Right renal cortex interstitium (tissue), 3 donors: ENCODE results near the gene AXIN1. TPM values are rescaled to one million over a fixed set of nuclear protein-coding genes. Genes with fewer than 3 reads are reported as not detected.
"Not testable (repeated sequence)": the region's sequence is repeated elsewhere in the genome, so short reads cannot be mapped to it uniquely, and the experiment has no call there.

Source experiments
- DNase-seq, 3 donors: peaks; one replicate each; pipeline ENCODE4 v3.0.0-alpha.2; 2013; ENCODE audit warnings: low read depth in 3 of 3, low spot score in 2 of 3
- polyA plus RNA-seq, 3 donors: library from polyadenylated mRNA; unstranded; fragments of 120-200 nt; gene quantifications; one replicate each; pipeline ENCODE4 v1.2.1, GENCODE V29; 2013; ENCODE audit not compliant: insufficient read length in 3 of 3

The AXIN1 gene
- polyA plus RNA-seq, 3 donors = 15.2 to 17.0 (median 15.5) TPM

DNA sequence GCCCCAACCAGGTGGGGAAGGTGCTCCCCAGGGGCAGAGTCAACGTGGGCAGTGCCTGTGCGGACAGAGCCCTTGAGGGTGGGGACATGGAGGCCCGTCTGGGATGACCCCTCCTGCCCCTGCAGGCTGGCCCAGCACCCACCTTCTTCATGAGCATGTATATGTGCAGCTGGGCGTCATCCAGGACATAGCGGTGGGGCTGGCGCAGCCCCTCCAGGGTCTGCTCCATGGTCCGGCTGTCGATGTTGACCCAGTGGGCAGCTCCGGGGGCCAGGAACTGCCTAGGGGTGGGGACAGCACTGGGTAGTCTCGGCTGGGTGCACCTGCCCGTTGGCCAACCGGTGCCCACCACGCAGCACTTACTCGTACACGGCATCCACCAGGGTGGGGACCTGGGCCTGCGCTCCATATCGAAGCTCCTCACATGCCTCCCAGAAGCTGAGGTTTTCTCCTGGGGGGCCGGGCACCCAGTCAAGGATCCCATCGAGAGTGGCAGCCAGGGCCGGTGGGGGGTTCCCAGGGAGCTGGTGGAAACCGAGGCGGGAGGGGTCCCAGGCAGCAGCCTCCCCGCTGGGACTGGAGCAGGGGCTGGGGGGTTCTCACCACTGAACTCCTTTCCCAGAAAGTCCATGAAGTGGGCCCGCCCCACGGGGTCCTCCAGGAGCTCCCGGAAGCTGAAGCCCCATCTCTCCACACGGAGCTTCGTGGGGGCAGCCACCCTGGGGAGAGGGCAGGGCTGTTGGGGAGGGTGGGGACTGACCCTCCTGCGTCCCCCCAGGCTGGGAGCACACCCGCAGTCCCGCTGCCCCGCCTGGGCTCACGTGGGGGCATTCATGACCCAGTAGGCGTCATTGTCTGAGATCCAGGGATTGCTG lies 81.9 kb downstream of the AXIN1 start:
- no peak for DNase-seq

DNA sequence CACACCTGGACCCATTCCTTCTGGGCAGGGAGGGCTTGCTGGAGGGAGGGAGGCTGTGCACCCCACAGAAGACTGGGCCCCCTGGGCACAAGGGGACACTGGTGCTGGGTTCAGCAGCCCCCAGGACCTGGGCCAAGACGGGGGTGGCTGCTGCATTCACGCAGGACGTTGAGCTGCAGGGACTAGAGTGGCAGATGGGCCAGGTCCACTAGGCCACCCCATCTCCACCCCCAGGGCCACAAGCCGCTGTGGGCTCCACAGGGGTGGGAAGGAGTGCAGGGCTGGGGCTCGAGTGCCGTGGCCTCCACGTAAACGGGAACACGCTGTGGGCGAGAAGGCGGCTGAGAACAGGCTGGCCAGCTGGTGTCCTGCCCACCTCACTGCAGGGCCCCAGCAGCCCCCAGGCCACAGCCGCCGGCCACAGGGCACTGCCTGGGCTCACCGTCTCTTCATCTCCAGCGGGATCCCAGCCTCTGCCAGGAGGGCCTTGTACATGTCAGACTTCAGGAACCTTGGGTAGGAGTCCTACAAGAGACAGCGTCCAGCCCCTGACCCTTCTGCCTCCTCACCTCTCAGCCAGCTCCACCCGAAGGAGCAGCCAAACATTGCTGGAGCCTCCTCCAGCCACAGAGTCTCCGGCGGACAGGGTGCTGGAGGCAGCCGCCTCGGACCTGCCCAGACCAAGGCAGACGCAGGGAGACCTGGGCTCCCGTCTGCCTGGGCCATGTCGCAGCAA lies 83.3 kb downstream of the AXIN1 start:
- no peak for DNase-seq

DNA sequence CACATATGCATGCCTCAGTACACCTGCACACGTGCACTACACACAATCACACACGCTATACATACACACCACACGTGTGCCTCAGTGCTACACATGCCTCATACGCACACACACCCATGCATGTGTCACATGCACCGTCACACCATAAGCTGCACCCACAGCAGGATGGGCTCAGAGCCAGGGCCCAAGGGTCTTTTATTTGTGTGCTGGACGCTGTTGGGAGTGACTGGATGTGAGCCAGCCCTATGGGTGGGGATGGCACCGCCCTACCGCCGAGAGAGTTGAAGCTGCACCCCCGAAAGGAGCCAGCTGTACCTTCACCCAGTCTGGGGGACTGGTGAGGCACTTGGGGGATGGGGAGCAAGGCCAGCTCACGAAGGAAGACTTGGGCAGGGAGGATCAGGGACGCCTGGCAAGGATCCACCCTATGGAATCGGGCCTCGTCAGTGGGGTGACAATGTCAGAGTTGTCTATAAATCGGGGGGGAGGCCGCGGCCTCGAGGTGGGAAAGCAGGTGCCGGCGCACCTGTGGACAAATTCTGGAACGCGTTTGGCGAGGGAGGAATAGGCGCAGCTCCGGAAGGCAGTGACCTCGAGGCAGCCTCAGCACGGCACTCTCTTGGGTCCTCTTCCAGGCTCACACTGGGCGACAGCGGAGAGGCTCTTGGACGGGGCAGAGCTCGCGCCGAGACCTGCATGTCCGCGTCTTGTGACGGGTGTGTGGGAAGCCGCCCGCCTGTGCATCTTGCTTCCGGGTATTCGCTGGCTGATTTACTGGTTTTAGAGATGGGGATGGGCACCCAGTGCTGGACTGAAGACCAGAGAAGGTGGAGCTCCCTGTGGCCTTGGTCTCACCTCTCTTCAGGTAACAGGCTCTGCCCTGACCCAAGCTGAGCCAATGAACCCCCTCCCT lies 84.1 kb downstream of the AXIN1 start:
- no peak for DNase-seq

DNA sequence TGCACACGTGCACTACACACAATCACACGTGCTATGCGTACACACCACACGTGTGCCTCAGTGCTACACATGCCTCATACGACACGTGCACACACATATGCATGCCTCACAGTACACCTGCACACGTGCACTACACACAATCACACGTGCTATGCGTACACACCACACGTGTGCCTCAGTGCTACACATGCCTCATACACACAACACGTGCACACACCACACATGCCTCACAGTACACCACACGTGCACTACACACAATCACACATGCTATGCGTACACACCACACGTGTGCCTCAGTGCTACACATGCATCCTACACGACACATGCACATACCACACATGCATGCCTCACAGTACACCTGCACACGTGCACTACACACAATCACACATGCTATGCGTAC lies 85.0 kb downstream of the AXIN1 start:
- not testable (repeated sequence) for DNase-seq

DNA sequence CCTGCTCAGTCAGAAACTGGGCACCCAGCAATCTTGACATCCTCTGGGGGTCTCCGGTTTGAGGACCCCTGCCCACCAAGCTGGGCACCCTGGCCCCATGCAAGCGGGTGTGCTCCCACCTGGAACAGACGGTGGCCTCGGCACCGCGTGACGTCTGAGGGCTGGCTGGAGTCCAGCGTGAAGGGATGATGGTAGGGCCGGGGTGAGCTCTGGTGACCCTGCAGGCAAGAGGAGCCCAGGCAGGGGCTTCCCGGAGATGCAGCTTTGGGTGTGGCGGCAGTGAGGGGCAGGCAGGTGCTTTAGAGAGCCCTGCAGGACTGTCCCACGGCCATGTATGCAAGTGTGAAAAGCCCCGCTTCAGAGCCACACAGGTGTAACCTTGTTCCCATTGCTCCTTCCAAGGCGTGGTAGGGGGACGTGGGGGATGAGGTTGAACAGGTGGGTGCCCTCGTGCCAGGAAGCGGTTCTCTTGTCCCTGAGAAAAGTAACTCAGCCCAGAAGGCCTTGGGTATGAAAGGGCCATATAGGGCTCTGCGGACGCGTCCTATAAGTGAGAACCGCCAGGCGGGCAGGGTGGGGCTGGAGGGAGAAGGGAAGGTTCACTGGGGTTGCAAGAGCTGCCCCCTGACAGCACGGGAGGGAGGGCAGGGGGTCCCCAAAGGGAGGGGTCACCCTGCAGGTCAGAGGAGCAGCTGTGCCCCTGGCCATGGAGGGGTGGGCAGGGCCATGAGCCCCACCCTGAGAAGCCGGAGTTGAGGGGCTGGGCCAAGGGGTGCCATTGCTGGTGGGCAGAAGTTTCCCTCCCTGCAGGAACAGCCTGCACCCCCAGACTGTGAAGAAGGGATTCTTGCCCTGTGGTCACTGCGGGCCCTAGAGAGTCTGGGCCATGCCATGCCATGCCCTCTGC lies 86.0 kb downstream of the AXIN1 start:
- DNase-seq = no peak

DNA sequence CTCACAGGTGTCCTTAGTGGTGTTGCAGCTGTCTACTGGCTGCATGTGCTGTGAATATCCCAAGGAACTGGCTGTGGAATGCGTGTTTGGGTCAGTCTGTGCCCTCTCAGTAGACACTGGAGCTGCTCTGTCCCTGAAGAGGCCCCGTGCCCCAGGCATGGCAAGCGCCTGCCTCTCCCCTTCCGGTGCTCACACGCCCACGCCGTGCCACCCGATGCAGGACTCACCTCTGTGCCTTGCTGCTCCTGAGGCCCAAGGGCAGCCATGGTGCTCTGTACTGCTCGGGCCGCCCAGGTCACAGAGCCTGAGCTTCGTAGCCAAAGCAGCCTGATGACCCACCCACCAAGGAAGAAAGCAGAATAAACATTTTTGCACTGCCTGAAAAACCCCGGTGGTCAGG lies 86.8 kb downstream of the AXIN1 start:
- no peak for DNase-seq

DNA sequence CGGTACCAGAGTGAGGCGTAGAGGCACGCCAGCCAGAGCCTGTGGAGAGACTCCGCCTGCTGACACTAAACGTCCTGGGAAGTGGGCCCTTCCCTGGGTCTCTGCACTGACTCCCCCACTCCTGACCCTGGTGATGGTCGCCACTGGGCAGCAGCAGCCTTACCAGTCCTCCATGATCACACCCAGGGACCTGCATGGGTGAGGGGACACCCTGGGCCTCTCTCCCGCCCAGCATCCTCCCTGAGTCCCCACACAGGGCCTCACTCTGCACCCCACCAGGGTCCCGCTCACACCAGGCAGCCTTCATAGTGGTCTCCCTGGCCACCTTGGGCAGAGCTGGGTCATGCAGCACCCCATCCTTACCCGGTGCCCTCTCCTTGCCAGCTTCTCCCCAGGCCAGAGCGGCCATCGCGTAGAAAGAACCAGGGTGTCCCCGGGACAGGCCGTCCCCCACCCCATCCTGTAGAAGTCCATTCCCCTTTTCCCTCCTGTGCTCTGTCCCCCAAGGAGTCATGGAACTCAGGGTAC lies 87.5 kb downstream of the AXIN1 start:
- DNase-seq = no peak

DNA sequence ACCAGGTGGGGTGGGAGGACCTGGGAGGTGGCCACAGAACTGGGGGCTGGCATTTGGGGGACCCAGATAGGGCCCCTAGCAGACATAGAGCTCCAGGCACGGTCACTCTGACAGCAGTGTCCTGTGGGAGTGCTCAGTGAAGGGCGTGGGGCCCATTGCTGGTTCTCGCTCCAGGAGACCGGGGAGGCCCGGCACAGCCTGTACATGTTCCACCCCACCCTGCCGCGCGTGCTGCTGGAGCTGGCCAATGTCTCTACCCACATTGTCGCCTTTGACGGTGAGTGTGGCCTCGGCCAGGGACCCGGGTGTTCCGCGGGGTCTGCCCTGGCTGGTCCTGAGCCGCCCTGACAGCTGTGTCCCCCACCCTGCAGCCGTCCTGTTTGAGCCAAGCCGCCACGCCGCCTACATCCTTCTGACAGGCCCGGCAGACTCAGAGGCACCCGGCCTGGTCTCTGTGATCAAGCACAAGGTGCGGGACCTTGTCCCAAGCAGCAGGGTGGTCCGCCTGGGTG lies 88.0 kb downstream of the AXIN1 start:
- DNase-seq = no peak

DNA sequence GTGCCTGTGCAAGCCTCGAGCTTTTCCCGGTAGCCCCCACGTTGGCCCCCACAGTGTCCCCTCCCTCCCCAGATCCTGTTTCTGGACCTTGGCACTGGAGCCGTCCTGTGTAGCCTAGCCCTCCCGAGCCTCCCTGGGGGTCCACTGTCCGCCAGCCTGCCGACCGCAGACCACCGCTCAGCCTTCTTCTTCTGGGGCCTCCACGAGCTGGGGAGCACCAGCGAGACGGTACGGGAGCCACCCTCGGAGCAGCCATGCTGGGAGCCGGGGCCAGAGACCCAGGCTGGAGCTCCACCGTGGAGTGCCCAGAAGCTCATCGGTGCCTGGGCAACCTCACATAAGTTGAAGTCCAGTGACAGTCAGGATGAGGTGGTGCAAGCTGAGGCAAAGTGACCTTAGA lies 88.6 kb downstream of the AXIN1 start:
- DNase-seq = no peak

DNA sequence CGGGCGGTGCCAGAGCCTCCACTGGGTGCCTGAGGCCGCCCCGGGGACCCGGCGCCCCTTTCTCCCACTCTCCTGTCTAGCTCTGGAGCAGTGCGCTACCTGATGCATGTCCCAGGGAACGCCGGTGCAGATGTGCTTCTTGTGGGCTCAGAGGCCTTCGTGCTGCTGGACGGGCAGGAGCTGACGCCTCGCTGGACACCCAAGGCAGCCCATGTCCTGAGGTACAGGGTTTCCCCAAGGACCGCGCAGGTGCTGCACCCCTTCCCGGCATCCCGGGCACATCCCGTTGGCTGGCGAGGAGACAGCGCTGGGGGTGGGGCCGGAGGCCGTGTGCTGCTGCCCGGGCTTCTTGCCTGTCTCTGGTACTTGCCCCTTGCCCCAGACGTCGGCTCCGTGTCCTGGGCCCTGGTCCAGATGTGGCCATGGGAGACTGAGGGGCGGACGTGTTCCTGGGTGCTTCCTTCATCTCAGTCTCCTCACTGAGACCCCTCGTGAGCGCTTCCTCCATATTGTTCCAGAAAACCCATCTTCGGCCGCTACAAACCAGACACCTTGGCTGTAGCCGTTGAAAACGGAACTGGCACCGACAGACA lies 89.2 kb downstream of the AXIN1 start:
- DNase-seq = no peak

DNA sequence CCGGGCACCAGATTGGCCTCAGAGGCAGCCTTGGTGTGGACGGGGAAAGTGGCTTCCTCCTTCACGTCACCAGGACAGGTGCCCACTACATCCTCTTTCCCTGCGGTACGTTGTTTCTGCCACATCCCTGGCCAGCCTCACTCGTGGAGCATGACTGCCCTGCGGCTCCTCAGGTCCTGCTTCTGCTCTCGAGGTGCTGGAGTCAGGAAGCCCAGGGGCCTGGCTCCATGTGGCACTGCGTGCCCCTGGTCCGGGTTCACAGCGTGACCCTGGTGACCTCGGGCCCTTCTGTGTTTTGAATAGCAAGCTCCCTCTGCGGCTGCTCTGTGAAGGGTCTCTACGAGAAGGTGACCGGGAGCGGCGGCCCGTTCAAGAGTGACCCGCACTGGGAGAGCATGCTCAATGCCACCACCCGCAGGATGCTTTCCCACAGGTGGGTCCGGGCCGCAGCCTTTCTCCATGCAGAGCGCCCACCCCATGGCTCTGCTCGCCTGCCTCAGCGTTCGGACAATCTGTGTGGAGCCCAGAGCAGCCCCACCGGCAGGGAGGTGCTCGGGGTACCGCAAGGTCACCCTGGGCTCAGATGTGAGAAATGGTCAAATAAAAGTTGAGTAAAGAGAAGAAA lies 90.3 kb downstream of the AXIN1 start:
- DNase-seq = no peak

DNA sequence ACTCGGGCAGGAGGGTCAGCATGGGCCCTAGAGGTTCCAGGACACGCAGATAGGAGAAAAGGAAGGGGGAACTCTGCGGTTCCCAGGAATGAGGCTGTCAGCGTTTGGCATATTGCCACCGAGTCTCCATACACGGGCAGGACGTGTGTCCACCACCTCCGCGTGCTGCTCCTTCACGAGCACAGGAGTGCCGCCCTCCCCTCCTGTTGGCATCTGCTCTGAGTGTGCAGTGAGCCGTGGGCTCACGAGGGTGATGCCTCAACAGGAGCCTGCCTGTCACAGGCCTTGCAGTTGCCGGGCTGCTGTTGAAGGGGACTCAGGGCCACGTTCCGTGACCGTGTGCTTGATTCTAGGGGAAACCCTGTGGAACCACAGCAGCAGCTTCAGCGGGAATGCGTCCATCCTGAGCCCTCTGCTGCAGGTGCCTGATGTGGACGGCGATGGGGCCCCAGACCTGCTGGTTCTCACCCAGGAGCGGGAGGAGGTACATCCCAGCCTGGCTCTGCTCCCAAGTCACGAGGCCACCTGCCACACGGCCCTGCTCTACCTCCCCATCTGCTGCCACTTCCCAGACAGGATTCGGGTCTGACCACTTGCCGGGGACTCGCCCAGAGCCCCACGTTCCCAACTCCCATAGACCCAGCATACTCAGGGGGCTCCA lies 91.4 kb downstream of the AXIN1 start:
- no peak for DNase-seq

DNA sequence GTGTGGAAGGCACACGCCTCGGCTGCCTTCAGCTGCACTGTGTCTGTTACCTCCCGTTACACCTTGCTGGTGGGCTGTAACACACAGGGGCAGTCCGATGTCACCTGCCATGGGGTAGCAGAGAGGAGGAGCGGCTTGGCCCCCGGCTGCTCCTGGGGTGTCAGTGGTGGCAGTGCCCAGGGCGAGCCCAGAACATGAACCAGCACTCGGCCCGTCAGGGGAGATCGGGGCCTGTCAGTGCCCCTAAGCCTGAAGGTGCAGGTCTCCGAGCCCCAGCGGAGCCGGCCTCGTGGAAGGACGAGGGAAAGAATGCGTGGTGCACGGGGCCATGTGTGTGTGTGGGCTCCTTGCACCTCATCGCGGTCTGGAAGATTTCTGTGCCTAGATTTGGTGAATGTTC lies 92.2 kb downstream of the AXIN1 start:
- no peak for DNase-seq

DNA sequence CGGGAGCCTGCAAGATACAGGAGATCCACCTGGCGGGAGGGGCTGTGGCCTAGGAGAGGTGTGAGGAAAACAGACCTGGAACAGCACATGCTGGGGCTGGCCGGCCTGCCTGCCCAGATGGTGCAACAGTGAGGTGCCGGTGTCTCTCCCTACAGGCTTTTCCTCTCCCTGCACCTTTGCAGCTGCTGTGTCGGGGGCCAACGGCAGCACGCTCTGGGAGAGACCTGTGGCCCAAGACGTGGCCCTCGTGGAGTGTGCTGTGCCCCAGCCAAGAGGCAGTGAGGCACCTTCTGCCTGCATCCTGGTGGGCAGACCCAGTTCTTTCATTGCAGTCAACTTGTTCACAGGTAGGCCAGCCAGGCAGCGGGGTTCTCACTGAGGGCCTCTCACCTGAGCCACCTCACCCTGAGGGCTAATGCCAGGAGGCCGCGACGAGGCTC lies 92.7 kb downstream of the AXIN1 start:
- DNase-seq = no peak

DNA sequence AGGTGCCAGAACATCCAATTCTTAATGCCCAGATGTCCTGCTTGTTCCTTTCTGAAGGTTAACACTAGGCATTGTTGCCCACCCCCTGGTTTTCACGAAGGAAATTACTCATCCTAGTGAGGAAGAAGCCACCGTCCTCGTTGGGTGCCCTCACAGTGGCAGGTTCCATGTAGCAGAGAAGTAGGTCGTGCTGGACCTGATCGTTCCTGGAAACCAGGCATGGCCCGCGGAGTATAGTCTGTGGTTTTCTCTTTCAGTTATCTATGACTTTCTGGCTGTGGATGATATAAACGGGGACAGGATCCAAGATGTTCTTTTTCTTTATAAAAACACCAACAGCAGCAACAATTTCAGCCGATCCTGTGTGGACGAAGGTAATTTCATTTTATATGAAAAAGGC lies 93.3 kb downstream of the AXIN1 start:
- no peak for DNase-seq

DNA sequence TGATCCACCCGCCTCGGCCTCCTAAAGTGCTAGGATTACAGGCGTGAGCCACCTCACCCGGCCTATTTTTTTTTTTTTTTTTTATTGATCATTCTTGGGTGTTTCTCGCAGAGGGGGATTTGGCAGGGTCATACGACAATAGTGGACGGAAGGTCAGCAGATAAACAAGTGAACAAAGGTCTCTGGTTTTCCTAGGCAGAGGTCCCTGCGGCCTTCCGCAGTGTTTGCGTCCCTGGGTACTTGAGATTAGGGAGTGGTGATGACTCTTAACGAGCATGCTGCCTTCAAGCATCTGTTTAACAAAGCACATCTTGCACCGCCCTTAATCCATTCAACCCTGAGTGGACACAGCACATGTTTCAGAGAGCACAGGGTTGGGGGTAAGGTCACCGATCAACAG lies 94.4 kb downstream of the AXIN1 start:
- not testable (repeated sequence) for DNase-seq

DNA sequence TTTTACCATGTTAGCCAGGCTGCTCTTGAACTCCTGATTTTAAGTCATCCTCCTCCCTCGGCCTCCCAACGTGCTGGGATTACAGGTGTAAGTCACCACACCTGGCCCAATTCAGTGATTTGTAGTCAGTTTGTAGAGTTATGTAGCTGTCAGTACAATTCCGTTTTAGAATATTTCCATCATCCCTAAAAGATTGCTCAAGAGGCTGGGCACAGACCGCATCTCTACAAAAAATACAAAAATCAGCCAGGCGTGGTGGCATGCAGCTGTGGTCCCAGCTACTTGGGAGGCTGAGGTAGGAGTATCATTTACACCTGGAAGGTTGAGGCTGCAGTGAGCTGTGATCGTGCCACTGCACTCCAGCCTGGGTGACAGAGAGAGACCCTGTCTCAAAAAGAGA lies 97.3 kb downstream of the AXIN1 start:
- DNase-seq = no peak

DNA sequence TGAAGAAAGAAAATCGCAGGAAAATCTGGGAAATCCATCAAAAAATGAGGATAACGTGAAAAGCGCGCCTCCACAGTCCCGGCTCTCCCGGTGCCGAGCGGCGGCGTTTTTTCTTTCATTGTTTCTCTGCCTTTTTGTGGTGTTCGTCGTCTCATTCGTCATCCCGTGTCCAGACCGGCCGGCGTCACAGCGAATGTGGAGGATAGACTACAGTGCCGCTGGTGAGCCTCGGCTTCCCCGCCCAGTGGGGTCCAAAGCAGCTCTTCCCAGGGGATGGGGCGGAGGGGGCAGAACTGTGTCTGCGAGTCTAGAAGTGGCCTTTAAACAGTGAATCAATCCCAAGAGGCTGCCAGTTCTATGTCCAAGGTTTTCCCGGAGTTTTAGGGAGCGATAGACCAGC lies 98.1 kb downstream of the AXIN1 start:
- no peak for DNase-seq
